HUES48 (cell line): ENCODE results near the gene WHRN.

Experiments
- H3K27ac ChIP-seq: one replicate; pipeline ENCODE4 v1.7.0; 2013; ENCODE audit warnings: low read depth, low read length, inconsistent platforms
- H3K27me3 ChIP-seq: 2 replicates; pipeline ENCODE4 v1.6.1; 2013; ENCODE audit warnings: mild to moderate bottlenecking, low read length; ENCODE audit not compliant: control insufficient read depth, insufficient read depth
- H3K36me3 ChIP-seq: 2 replicates; pipeline ENCODE4 v1.6.1; 2013; ENCODE audit warnings: low read length; ENCODE audit not compliant: control insufficient read depth, insufficient read depth
- H3K4me1 ChIP-seq: 2 replicates; pipeline ENCODE4 v1.6.1; 2013; ENCODE audit warnings: mild to moderate bottlenecking, low read length; ENCODE audit not compliant: control insufficient read depth, insufficient read depth
- H3K4me3 ChIP-seq: 2 replicates; pipeline ENCODE4 v1.5.1; 2013; ENCODE audit warnings: mild to moderate bottlenecking, low read depth, low read length
- H3K9ac ChIP-seq: 2 replicates; pipeline ENCODE4 v1.6.1; 2013; ENCODE audit warnings: mild to moderate bottlenecking, low read depth, low read length, moderate library complexity
- H3K9me3 ChIP-seq: 2 replicates; pipeline ENCODE4 v1.6.1; 2013; ENCODE audit warnings: low read length; ENCODE audit not compliant: control insufficient read depth, insufficient read depth

WHRN gene

DNA sequence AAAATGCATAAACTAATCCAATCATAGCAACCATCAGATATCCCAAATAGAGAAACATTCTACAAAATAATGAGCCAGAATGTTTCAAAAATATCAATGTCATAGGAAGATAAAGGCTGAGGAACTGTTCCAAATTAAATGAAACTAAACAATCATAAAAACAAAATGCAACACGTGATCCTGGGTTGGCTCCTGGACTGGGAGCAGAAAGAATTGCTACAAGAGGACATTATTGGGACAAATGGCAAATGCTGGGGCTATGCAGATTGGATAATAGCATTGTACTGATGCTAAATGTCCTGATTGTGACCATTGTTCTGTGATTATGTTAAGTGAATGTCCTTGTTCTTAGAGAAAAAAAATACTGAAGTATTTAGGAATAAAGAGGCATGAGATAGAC lies 63.3 kb downstream of the WHRN start:
- Histone ChIP-seq H3K9me3 (no peaks in the 10 kb centered on the region), H3K4me1 (no peaks in the 10 kb centered on the region), H3K9ac (no peak overlapping the region), H3K27ac (no peak overlapping the region), H3K36me3 (no peaks in the 10 kb centered on the region), H3K4me3 (no peak overlapping the region), H3K27me3 (no peaks in the 10 kb centered on the region)

DNA sequence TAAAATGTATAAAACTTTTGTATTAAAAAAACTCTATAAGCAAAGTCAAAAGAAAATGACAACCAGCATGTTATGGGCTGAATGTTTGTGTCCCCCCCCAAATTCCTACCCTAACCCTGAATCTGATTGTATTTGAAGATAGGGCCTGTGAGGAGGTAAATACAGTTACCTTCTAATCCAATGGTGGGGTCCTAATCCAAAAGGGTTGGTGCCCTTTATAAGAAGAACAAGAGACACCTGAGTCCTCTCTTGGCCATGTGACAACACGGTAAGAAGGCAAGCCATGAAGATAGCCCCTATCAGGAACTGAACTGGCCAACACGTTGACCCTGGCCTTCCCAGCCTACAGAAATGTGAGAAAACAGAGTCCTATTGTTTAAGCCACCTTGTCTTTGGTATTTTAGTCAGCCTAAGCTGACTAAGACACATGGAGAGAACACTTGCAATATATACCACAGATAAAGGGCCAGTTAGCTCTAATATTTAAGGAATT lies 67.8 kb downstream of the WHRN start:
- Histone ChIP-seq H3K4me3 (no peak overlapping the region), H3K4me1 (no peaks in the 10 kb centered on the region; the same call in 1 of the 2 replicates), H3K27me3 (no peaks in the 10 kb centered on the region), H3K9ac (no peak overlapping the region), H3K9me3 (no peaks in the 10 kb centered on the region), H3K36me3 (no peaks in the 10 kb centered on the region), H3K27ac (no peak overlapping the region)

DNA sequence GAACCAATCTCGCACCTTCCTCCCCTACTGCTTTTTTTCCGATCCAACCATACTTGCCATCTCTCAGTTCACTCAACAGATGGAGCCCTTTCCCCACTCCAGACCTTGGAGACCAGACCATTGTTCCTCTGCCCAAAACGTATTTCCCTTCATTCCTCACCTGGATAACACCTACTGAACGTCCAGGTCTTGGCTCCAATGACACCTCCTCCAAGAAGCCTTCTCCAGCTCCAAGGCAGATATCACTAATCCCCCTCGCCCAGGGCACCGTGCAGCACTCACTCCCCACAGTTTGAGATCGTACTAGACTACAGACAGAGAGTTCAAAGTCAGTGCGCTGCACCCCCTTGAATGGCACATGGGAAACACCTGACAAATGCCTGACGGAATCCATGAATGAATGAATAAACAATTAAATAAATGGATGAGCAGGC lies 70.4 kb downstream of the WHRN start:
- no peaks in the 10 kb centered on the region for H3K9me3 ChIP-seq
- H3K36me3 ChIP-seq = no peaks in the 10 kb centered on the region
- H3K27ac ChIP-seq = no peak overlapping the region
- H3K27me3 ChIP-seq = no peaks in the 10 kb centered on the region
- H3K4me3 ChIP-seq = no peak overlapping the region
- H3K9ac ChIP-seq = no peak overlapping the region
- H3K4me1 ChIP-seq = no peaks in the 10 kb centered on the region; the same call in 1 of the 2 replicates

DNA sequence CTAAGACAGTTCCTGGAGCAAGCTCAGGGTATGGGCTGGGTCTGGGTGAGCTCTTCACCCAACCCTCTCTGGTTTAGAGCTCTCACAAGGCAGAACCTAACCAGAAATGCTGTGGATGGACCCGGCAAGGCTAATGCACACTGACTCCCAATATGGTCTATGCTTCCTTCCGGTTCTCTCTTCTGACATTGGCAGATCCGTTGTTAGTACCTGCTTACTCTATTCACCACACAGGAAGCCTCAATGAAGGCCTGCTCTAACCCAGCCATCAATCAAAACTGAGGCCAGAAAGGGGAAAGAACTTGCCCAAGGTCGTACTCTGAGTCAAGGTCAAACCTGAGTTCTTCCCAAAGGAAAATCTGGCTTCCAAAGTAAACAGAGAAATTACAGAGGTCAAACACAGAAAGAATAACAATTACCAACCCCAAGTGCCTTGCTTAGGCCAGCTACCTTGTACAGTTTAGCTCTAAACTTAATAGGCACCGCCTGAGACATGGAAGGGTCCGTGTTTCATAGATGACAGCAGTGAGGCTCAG lies 71.5 kb downstream of the WHRN start:
- Histone ChIP-seq H3K9ac (no peak overlapping the region), H3K4me3 (no peak overlapping the region), H3K9me3 (no peaks in the 10 kb centered on the region), H3K27ac (no peak overlapping the region), H3K27me3 (no peaks in the 10 kb centered on the region), H3K36me3 (no peaks in the 10 kb centered on the region), H3K4me1 (no peaks in the 10 kb centered on the region; the same call in 1 of the 2 replicates)

DNA sequence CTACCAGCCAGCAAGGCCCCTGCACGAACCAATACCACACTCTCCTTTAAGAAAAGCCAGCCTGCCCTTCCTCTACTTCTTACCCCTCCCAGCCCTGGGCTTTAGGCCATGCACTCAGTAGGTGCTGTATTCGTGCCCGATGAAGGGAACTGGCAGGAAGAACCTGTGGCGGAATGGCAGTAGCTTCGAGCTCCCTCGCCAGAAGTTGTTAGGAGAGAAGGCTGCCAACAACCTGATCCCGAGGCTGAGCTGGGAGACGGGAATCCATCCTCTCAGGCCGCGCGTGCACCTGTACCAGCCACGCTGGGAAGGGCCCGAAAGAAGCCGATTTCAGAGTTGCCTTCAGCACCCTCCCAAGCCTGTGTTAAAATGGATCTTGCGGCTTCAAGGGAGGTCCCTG lies 72.2 kb downstream of the WHRN start:
- Histone ChIP-seq H3K9ac (no peak overlapping the region), H3K36me3 (no peaks in the 10 kb centered on the region), H3K4me3 (no peak overlapping the region)

DNA sequence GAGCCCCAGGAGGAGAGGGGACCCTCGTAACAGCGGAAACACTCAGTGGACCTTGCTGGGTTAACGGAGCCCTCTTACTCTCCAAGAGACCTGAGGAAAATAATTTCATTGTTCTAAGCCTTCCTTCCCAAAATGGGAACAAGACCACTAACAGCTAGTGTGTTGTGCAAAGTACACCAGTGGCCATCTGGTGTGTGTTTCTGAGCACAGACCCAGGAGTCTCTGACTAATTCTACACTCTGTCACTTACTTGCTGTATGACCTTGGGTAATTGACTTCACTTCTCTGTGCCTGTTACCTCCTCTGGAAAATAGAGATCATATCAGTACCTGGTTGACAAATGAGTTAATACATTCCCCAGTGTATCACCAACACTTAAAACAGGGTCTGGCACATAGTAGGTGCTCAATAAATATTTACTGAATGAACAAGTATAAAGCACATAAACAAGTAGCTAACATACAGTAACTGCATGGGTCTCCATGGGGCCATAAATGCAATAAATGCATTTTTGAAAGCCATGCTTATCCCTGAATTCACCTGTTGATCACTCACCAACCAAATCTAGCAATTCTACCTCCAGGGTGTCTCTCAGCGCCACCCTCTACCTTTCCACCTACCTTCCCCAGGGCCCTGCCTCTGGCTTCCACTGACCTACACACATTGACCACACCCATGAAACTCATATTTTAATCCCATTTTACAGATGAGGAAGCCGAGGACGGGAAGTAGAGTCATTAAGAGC lies 72.8 kb downstream of the WHRN start:
- no peaks in the 10 kb centered on the region for H3K36me3 ChIP-seq
- no peaks in the 10 kb centered on the region for H3K9me3 ChIP-seq
- no peaks in the 10 kb centered on the region; the same call in 1 of the 2 replicates for H3K4me1 ChIP-seq
- H3K4me3 ChIP-seq = no peak overlapping the region
- no peaks in the 10 kb centered on the region for H3K27me3 ChIP-seq
- H3K27ac ChIP-seq = no peak overlapping the region
- no peak overlapping the region for H3K9ac ChIP-seq

More for the DNA sequence above, 72.2 kb downstream of the WHRN start:
- Histone ChIP-seq H3K4me1 (no peaks in the 10 kb centered on the region; the same call in 1 of the 2 replicates), H3K27me3 (no peaks in the 10 kb centered on the region), H3K9me3 (no peaks in the 10 kb centered on the region), H3K27ac (no peak overlapping the region)

DNA sequence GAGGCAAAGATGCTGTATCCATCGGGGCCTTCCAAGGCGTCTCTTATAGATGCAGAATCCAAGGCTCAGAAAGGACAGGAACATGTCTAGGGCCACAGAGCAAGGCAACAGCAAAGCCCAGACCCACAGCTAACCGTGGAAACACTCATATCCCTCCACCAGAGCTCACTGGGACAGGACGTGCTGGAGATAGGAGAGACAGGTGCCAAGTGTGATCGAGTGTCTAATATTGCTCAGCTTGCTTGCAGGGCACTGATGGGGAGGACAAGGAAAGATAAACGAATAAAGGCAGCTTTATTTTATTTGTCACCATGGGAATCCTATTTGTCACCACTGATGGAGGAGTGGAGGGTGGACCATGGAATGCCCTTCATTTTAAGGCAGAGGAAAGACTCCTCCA lies 73.5 kb downstream of the WHRN start:
- no peaks in the 10 kb centered on the region for H3K27me3 ChIP-seq
- H3K9ac ChIP-seq = no peak overlapping the region
- no peaks in the 10 kb centered on the region for H3K9me3 ChIP-seq
- no peak overlapping the region for H3K27ac ChIP-seq
- H3K4me1 ChIP-seq = no peaks in the 10 kb centered on the region; the same call in 1 of the 2 replicates
- H3K36me3 ChIP-seq = no peaks in the 10 kb centered on the region
- H3K4me3 ChIP-seq = no peak overlapping the region

DNA sequence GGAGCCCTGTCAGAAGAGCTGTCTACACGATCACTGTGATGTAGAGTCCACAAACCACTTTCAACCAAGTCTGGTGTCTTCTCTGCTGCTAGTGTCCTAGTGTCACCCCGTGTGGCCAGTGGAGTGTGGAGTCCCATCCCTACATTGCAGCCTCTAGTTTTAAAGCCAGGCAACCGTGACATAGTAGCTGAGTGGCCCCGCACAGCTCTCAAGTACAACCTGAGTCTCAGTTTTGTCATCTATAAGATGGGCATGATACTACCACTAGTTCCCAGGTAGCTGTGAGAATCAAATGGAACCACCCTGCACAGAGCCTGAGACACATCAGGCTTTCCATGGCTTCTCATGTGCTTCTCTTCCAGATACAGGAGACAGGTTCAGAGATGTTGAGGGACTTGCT lies 74.3 kb downstream of the WHRN start:
- Histone ChIP-seq H3K9me3 (no peaks in the 10 kb centered on the region), H3K27ac (no peak overlapping the region), H3K4me3 (no peak overlapping the region), H3K4me1 (no peaks in the 10 kb centered on the region; the same call in 1 of the 2 replicates), H3K9ac (no peak overlapping the region), H3K36me3 (no peaks in the 10 kb centered on the region), H3K27me3 (no peaks in the 10 kb centered on the region)

DNA sequence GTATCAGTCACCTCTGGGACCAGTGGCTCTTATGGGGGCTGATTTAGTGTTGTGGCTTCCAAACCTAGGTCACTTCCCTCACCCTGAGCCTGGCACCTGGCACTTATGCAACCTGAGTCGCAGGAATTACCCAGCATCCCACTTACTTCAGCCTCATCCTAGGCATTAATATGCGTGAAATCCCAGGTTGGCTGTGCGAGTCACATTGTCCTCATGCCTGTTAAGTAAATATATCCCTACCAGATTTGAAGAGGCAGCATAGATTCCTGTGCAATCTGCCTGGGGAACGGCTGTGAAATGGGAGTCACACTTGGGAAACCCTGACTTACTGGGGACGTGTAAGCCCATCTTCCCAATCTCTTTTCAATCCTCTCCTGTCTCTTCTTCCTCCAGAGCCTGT lies 74.8 kb downstream of the WHRN start:
- Histone ChIP-seq H3K9me3 (no peaks in the 10 kb centered on the region), H3K27me3 (no peaks in the 10 kb centered on the region), H3K36me3 (no peaks in the 10 kb centered on the region), H3K4me3 (no peak overlapping the region), H3K4me1 (no peaks in the 10 kb centered on the region; the same call in 1 of the 2 replicates), H3K27ac (no peak overlapping the region), H3K9ac (no peak overlapping the region)

DNA sequence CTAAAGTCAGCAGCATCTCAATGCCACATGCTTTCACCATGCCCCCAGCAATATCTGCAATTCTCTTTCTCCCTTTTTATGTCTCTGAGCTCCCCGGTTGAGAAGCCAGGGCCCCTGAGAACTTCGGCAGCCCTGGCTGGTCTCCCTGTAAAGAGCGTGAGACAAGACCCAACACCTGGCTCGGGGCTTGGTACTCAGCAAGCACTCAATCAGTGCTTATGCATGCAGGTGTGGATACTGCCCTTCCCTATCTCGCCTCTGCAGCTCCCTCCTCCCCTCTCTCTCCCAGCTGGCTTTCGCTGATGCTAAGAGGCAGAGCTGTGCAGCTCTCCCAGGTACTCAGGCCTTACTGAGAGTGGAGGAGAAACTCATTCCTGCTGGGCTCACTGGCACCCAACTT lies 75.8 kb downstream of the WHRN start:
- Histone ChIP-seq H3K4me1 (no peaks in the 10 kb centered on the region), H3K36me3 (no peaks in the 10 kb centered on the region), H3K27me3 (no peaks in the 10 kb centered on the region), H3K9ac (no peak overlapping the region), H3K27ac (no peak overlapping the region), H3K4me3 (no peak overlapping the region), H3K9me3 (no peaks in the 10 kb centered on the region)

DNA sequence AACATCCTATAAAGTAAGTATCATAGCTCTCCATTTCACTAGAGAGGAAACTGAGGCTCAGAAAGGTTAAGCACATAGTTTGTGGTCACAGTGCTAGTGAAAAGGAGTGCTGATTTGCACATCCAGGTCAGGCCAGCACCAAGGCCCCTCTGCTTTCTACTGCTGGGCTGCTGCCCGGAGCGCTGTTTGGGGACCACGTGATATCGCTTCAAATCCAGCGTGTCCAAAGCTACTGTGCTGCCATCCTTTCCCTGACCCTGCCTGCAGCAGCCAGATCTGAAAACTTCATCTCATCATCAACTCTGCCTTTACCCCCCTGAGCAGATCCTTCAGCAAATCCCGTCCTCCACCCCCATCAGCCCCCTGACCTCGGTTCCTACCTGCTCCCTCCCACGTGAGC lies 76.8 kb downstream of the WHRN start:
- H3K4me3 ChIP-seq = no peak overlapping the region
- no peaks in the 10 kb centered on the region for H3K9me3 ChIP-seq
- H3K36me3 ChIP-seq = no peaks in the 10 kb centered on the region
- no peaks in the 10 kb centered on the region for H3K4me1 ChIP-seq
- H3K27ac ChIP-seq = no peak overlapping the region
- H3K27me3 ChIP-seq = no peaks in the 10 kb centered on the region
- no peak overlapping the region for H3K9ac ChIP-seq
